ENCODE measurements around the gene CCNA2. TPM values are rescaled to one million over a fixed set of nuclear protein-coding genes. Genes with fewer than 3 reads are reported as not detected.

Gene CCNA2
- 8.2 to 10.3 TPM (median 9.3 TPM) in 3 replicates for total RNA-seq
- long read RNA-seq, transcript CCNA2-201 (8 exons, 2,797 nt): major isoform, 8 of 9 reads
- long read RNA-seq, partial matches to known transcripts: 1 of 9 reads
- long read RNA-seq, other reads (novel, unspliced or antisense): 0 of 9 reads

GRCh38 chr4:121823505-121824170 is at the start of gene CCNA2:
Gene CCNA2 (minus strand): TSS chr4:121823883. CDS start chr4:121823628, 255 bp downstream.
- Mint-ChIP-seq H3K27ac (ENCODE audit: unreplicated experiment) (peak within 1 kb of the TSS; percentile 96), H3K4me1 (ENCODE audit: low read depth) (peaks cover 44% of the 10 kb centered on the region), H3K4me3 (ENCODE audit: unreplicated experiment) (peak within 1 kb of the TSS; percentile 93), H3K36me3 (ENCODE audit: low read depth) (peaks cover 4% of the 10 kb centered on the region), H3K9me3 (ENCODE audit: low read depth) (no peaks in the 10 kb centered on the region), H3K27me3 (ENCODE audit: low read depth) (no peaks in the 10 kb centered on the region)
- TF ChIP-seq, protein P1, sequence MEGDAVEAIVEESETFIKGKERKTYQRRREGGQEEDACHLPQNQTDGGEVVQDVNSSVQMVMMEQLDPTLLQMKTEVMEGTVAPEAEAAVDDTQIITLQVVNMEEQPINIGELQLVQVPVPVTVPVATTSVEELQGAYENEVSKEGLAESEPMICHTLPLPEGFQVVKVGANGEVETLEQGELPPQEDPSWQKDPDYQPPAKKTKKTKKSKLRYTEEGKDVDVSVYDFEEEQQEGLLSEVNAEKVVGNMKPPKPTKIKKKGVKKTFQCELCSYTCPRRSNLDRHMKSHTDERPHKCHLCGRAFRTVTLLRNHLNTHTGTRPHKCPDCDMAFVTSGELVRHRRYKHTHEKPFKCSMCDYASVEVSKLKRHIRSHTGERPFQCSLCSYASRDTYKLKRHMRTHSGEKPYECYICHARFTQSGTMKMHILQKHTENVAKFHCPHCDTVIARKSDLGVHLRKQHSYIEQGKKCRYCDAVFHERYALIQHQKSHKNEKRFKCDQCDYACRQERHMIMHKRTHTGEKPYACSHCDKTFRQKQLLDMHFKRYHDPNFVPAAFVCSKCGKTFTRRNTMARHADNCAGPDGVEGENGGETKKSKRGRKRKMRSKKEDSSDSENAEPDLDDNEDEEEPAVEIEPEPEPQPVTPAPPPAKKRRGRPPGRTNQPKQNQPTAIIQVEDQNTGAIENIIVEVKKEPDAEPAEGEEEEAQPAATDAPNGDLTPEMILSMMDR (IDR thresholded peaks at IDR 0.05): no peak
- DNase-seq (ENCODE audit: low spot score): peak; percentile 95

DNA sequence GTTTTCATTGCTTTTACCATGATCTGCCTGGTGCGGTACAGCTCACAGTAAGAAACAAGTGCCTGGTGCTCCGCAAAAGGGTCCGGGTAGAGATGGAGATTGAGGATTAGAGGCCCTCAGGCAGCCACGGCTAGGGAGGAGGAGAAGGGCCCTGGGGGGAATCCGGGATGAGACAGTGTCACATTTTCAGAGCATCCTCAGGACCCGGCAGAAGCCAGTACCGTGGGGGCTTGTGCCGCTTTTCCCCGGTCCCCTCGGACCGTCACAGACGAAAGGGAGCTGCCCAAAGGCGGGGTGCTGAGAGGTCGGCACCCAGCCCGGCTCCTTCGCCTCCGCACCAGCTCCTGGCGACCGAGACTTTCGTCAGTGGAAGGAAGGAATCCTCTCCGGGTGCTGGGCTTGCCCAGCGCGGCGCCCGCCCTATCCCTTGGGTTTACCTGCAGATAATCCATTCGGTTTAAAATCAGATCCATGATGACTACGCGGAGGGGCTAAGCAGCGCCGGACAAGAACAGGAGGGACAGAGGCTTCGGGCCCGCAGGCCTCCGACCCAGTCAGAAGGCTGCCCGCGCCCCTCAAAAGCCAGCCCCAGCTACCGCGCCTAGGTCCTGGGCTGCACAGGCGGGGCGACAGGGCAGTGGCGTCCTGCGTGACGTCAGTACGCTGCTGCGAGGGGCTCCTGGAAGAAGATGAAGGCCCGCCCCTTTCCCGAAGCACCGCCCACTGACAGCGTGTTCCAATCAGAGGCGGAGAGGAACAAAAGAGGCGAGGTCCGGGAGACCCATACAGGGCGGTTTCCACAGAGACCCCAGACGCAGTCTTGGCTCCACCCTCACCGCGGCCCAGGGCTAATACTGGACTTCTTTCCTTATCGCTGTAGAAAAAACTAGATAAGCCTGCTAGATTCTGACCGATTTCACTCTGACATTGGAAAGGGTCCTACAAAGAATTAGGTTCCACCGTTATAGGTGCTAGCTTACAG is 46.4 kb upstream of the CCNA2 start, which contains the start of gene BBS7:
Gene BBS7 (minus strand): TSS at position 634 of the 982 bp plus-strand sequence. CDS start 161 bp downstream, at position 473.
- Mint-ChIP-seq H3K4me3 (ENCODE audit: unreplicated experiment) (peak within 1 kb of the TSS; percentile 86), H3K9me3 (ENCODE audit: low read depth) (no peaks in the 10 kb centered on the region), H3K4me1 (ENCODE audit: low read depth) (peaks cover 21% of the 10 kb centered on the region), H3K36me3 (ENCODE audit: low read depth) (peaks cover 16% of the 10 kb centered on the region), H3K27me3 (ENCODE audit: low read depth) (no peaks in the 10 kb centered on the region), H3K27ac (ENCODE audit: unreplicated experiment) (peak within 1 kb of the TSS; percentile 89)
- TF ChIP-seq, protein P1 (IDR thresholded peaks at IDR 0.05): no peak
- DNase-seq (ENCODE audit: low spot score): peak; percentile 98

DNA sequence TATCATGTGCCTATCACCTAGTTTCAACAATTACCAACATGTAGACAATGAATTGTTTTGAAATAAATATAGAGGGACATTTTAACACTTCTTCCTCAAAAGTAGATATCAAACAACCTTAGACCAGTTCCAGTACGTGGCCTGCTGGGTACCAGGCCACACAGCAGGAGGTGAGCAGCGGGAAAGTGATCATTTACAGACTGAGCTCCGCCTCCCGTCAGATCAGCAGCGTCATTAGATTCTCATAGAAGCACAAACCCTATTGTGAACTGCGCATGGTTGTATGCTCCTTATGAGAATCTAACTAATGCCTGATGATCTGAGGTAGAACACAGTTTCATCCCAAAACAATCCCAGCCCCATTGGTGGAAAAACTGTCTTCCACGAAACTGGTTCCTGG is 40.1 kb upstream of the CCNA2 start:
- H3K4me1 Mint-ChIP-seq (ENCODE audit: low read depth): peaks cover 3% of the 10 kb centered on the region
- H3K27ac Mint-ChIP-seq (ENCODE audit: unreplicated experiment): no peak overlapping the region
- DNase-seq (ENCODE audit: low spot score): no peak
- H3K4me3 Mint-ChIP-seq (ENCODE audit: unreplicated experiment): no peak overlapping the region
- TF ChIP-seq, protein P1 (IDR thresholded peaks at IDR 0.05): no peak
- peaks cover 17% of the 10 kb centered on the region for H3K36me3 Mint-ChIP-seq (ENCODE audit: low read depth)
- H3K9me3 Mint-ChIP-seq (ENCODE audit: low read depth): no peaks in the 10 kb centered on the region
- H3K27me3 Mint-ChIP-seq (ENCODE audit: low read depth): no peaks in the 10 kb centered on the region

GRCh38 chr4:121861426-121861825 is 37.7 kb upstream of the CCNA2 start:
- no peak for DNase-seq (ENCODE audit: low spot score)
- Mint-ChIP-seq H3K4me1 (ENCODE audit: low read depth) (no peaks in the 10 kb centered on the region), H3K36me3 (ENCODE audit: low read depth) (peaks cover 12% of the 10 kb centered on the region), H3K9me3 (ENCODE audit: low read depth) (no peaks in the 10 kb centered on the region), H3K27ac (ENCODE audit: unreplicated experiment) (no peak overlapping the region), H3K27me3 (ENCODE audit: low read depth) (no peaks in the 10 kb centered on the region), H3K4me3 (ENCODE audit: unreplicated experiment) (no peak overlapping the region)
- TF ChIP-seq, protein P1 (IDR thresholded peaks at IDR 0.05): no peak

- Mint-ChIP-seq H3K27ac (ENCODE audit: unreplicated experiment) (no peak overlapping the region), H3K27me3 (ENCODE audit: low read depth) (no peaks in the 10 kb centered on the region), H3K36me3 (ENCODE audit: low read depth) (peaks cover 6% of the 10 kb centered on the region), H3K4me1 (ENCODE audit: low read depth) (no peaks in the 10 kb centered on the region), H3K9me3 (ENCODE audit: low read depth) (no peaks in the 10 kb centered on the region), H3K4me3 (ENCODE audit: unreplicated experiment) (no peak overlapping the region)
- TF ChIP-seq, protein P1 (IDR thresholded peaks at IDR 0.05): no peak
- no peak for DNase-seq (ENCODE audit: low spot score)
These were observed 36.4 kb upstream of the CCNA2 start for GRCh38 chr4:121860121-121860520.
